Testis (tissue), 2 donors: Measurements from ENCODE around the gene OR6S1.

Source experiments
- CTCF ChIP-seq, 3 experiments: fragments of 450-650 bp in 2 of 3; fragments of 200-600 bp in 1 of 3; sonication (generic) in 1 of 3; IDR thresholded peaks; one replicate each; pipeline ENCODE4 v1.5.1; 2016 to 2019; ENCODE audit warnings: antibody characterized with exemption in 3 of 3, mild to moderate bottlenecking in 2 of 3, moderate library complexity in 1 of 3
- POLR2A ChIP-seq: fragments of 450-650 bp; IDR thresholded peaks from one replicate; pipeline ENCODE4 v1.6.1; 2017; ENCODE audit warnings: antibody characterized with exemption, mild to moderate bottlenecking, moderate library complexity

GRCh38 chr14:20668969-20669368 is 27.5 kb upstream of the OR6S1 start:
- TF ChIP-seq CTCF (IDR thresholded peaks at IDR 0.05), result no peak
- no peak for TF ChIP-seq POLR2A
